ENCODE data around the gene SLC22A4.

SLC22A4 gene

DNA sequence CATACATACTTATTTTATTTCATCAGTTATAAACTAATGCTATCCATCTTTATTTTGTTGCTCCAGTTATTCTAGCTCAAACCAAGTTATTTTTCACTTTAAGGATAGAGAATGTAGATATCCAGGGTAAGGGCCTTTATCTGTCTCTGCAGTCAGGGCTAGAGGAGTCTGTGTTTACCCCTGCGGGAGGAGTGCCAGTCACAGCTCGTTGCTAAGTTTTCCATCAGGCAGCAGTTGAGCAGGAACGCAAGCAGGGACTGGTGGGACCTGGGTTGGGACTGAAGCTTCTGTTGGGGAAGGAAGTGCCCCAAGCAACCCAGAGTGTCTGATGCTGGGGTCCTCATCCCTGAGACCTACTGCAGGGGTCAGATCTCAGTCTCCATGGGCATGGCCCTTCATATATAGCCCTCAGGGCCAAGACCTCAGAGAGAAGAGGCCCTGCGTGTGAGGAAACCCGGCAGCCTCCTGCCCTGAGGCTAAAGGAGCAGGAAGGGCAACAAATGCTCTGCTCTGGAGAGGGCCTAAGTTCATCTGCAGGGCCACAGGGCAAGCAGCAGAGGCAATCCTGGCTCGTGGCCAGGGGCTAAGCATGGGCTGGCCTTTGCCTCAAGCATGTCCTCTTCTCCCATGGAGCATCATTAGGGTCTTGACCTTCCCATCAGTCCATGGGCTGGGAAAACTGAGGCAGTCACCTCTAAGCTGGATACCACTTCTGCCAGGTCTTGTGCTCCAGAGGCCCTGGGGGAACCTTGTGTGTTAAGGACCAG is 6.6 kb downstream of the SLC22A4 start:
- no peak for DNase-seq

- no peak for DNase-seq
Measured at GRCh38 chr5:132301344-132302271, 7.4 kb downstream of the SLC22A4 start.

DNA sequence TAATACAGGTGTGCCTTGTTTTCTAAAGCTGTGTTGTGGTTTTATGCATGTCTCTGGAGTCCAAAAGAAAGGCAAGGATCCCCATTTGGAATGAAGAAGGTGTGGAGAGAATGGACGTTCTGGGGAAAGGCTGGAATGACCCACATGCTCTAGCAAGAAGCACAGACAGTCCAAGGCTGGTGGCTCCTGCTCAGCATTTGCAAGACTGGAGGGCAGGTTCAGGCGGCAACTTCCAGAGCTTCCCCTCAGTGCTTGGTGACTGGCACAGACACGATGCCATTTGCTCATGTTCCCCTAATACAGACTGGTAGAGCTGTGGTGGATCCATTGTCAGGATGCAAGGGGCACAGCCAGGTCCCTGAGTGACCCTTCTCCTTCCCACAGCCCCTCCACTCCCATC is 8.2 kb downstream of the SLC22A4 start:
- DNase-seq: no peak

- DNase-seq: no peak
Measured at GRCh38 chr5:132303589-132303988, 9.4 kb downstream of the SLC22A4 start.

- no peak for DNase-seq
Measured at GRCh38 chr5:132305420-132305819, 11.2 kb downstream of the SLC22A4 start.

GRCh38 chr5:132308701-132309100 is 14.5 kb downstream of the SLC22A4 start:
- no peak for DNase-seq

- no peak for DNase-seq
Measured at GRCh38 chr5:132309679-132310078, 15.5 kb downstream of the SLC22A4 start.

GRCh38 chr5:132310141-132310834 is 16.1 kb downstream of the SLC22A4 start:
- DNase-seq: no peak

GRCh38 chr5:132313366-132313765 is 19.2 kb downstream of the SLC22A4 start:
- no peak for DNase-seq

DNA sequence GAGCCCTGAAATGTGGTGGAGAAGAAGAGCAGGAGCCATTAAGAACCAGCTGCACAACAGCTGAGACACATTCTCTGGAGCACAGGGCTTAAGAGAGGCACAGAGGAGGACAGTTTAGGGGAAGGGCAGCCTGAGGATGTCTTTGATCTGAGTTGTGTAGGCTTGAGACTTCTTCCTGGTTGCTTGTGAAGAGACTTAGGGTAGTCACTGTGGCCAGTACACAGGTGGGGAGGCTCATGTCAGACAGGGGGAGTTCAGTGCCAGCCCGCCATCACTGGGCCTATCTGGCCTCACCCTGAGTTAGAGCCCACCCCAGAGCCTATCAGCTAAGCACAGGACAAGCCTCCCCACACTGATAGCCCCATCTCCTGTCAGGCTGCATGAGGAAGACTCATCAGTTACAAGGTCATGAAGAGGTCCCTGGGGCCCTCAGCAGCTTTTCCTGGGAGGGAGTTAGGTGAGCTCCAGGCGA is 19.8 kb downstream of the SLC22A4 start:
- no peak for DNase-seq

GRCh38 chr5:132315529-132316067 is 21.4 kb downstream of the SLC22A4 start:
- no peak for DNase-seq

GRCh38 chr5:132319975-132320374 is 25.8 kb downstream of the SLC22A4 start:
- no peak for DNase-seq

- no peak for DNase-seq
Measured at GRCh38 chr5:132321109-132321721, 27.0 kb downstream of the SLC22A4 start.

GRCh38 chr5:132322266-132322665 is 28.1 kb downstream of the SLC22A4 start:
- DNase-seq: no peak

- no peak for DNase-seq
Measured at GRCh38 chr5:132323202-132323601, 29.0 kb downstream of the SLC22A4 start.

DNA sequence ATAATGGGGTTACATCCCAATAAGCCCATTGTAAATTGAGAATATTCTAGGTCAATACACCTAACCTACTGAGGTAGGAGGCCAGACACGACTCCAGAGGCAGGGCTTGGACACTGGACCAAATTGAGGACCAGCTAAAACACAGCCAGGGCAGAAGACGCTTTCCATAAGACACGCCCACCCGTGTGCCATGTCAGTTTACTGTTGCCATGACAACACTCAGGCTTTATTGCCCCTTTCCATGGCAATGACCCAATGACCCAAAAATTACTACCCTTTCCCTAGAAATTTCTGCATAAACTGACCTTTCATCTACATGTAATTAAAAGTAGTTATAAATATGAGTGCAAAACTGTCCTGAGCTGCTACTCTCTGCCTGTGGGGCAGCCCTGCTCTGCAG is 31.5 kb downstream of the SLC22A4 start:
- DNase-seq: no peak

DNA sequence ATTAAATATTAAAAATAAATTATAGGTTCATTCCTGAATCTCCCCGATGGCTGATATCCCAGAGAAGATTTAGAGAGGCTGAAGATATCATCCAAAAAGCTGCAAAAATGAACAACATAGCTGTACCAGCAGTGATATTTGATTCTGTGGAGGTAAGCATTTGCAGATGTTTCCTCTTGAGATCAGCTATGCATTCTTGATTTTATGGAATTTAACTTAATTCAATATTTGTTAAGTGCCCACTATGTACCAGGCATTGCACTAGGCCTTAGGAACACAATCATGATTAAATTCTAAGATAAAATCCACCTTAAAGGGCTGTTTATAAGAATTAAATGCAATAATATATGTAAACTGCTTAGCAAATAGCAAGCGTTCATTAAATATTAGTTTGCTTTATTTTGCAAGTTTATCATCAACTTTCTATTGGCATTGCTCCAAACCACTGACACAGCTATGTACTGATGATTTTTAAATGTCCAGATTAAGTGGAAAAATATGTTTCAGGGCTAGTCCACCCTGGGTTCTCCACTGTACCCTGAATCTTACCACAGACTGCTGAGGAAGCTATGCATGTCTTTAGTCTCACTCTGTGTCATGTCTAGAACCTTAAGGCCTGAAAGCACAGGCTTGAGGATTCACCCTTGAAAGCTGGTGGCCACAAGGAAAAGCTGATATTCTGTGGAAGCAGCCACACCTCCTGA is 33.2 kb downstream of the SLC22A4 start:
- DNase-seq: no peak

GRCh38 chr5:132334812-132335211 is 40.6 kb downstream of the SLC22A4 start:
- no peak for DNase-seq

GRCh38 chr5:132335402-132335801 is 41.2 kb downstream of the SLC22A4 start:
- no peak for DNase-seq

- no peak for DNase-seq
Measured at GRCh38 chr5:132339502-132339901, 45.3 kb downstream of the SLC22A4 start.

DNA sequence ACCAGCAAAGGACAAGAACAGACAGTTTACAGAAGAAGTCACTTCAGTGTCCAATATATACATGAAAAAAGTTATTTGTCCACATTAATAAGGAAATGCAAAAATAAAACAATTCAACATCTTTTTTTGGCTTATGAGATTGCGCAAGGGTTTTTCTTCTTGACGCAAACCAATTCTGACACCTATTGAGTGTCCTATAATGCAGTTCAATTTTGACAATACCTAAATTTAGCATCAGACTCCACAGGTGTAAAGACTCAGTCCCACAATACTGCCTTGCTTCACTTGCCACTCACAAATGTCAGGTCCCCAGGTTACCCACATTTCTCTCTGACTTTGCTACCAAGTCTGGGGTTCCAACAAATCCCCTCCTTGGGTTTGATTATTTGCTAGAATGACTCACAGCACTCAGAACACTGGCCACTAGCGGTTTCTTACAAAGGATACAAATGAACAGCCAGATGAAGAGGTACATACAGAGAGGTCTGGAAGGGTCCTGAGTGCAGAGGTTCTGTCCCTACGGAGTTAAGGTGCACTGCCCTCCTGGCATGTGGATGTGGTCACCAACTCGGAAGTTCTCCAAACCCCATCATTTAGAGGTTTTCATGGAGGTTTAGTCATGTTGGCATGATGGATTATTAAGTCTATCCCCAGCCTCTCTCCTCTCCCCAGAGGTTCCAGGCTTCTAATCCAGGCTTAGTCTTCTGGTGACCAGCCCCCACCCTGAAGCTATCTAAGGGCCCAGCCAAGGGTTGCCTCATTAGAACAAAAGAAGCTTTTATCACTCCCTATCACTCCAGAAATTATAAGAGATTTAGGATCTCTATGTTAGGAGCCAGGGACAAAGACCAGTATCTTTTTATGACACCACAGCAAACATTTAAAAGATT is 48.3 kb downstream of the SLC22A4 start:
- DNase-seq: no peak

Data from activated T-cell treated with anti-CD3 and anti-CD28 coated beads for 4 hours (primary cell).